Testis (tissue), 3 donors: ENCODE data around the gene NOC4L. TPM values are rescaled to one million over a fixed set of nuclear protein-coding genes. Genes with fewer than 3 reads are reported as not detected.

Source experiments
- DNase-seq: peaks from one replicate; pipeline ENCODE4 v3.0.0-alpha.2; 2019
- H3K27ac ChIP-seq, 2 donors: fragments of 200-600 bp; sonication (generic); one replicate each; pipeline ENCODE4 v1.5.1; 2019
- H3K27me3 ChIP-seq: fragments of 200-600 bp; sonication (generic); one replicate; pipeline ENCODE4 v1.5.1; 2019
- H3K36me3 ChIP-seq: fragments of 200-600 bp; sonication (generic); one replicate; pipeline ENCODE4 v1.5.1; 2017; ENCODE audit warnings: low read depth; ENCODE audit errors: missing control alignments
- H3K4me1 ChIP-seq: fragments of 200-600 bp; sonication (generic); one replicate; pipeline ENCODE4 v1.5.1; 2019
- H3K4me3 ChIP-seq, 2 donors: fragments of 200-600 bp; sonication (generic); one replicate each; pipeline ENCODE4 v1.5.1; 2017 to 2019
- H3K9me3 ChIP-seq: fragments of 200-600 bp; sonication (generic); one replicate; pipeline ENCODE4 v1.5.1; 2017
- POLR2A ChIP-seq: fragments of 450-650 bp; IDR thresholded peaks from one replicate; pipeline ENCODE4 v1.6.1; 2017; ENCODE audit warnings: antibody characterized with exemption, mild to moderate bottlenecking, moderate library complexity
- WGBS, 2 donors: methylation state at CpG; one replicate each; pipeline ENCODE4 v1.1.5; 2018; 5-methylcytosine and 5-hydroxymethylcytosine counted together
- intact Hi-C: fragments of 100-400 bp; cut with DNase I; formaldehyde crosslinking; loops from one replicate; pipeline ENCODE4 v1.15.1; 2023; ENCODE audit warnings: low total_unique reads
- polyA plus RNA-seq: library from polyadenylated mRNA; stranded (reverse); fragments of 350-450 nt; fragmentation: Illumina TruSeq; extraction: RNeasy Lipid Tissue Mini Kit (QIAGEN cat#74804); gene quantifications from one replicate; pipeline ENCODE4 v1.2.3, GENCODE V29; 2014; ENCODE audit warnings: low read depth, low replicate concordance; ENCODE audit not compliant: insufficient read depth
- total RNA-seq, 2 donors: library from RNA; depleted of rRNA; stranded (reverse); fragments of >200 nt; gene quantifications; one replicate each; pipeline ENCODE4 v1.2.3, GENCODE V29; 2016
- TF ChIP-seq, protein P1 (sequence below), 3 experiments: fragments of 450-650 bp in 2 of 3; fragments of 200-600 bp in 1 of 3; sonication (generic) in 1 of 3; IDR thresholded peaks; one replicate each; pipeline ENCODE4 v1.5.1; 2016 to 2019; ENCODE audit warnings: antibody characterized with exemption in 3 of 3, mild to moderate bottlenecking in 2 of 3, moderate library complexity in 1 of 3

Gene NOC4L
- total and polyA plus RNA-seq, 3 donors from 2014 or later, result 64.4 to 67.2 (median 65.2) TPM

- no peak for DNase-seq
- Histone ChIP-seq H3K4me3 (no peak overlapping the region), H3K9me3 (no peaks in the 10 kb centered on the region), H3K4me1 (no peaks in the 10 kb centered on the region), H3K27me3 (no peaks in the 10 kb centered on the region), H3K27ac (no peak overlapping the region), H3K36me3 (no peaks in the 10 kb centered on the region)
- TF ChIP-seq POLR2A, result no peak
- TF ChIP-seq, protein P1, sequence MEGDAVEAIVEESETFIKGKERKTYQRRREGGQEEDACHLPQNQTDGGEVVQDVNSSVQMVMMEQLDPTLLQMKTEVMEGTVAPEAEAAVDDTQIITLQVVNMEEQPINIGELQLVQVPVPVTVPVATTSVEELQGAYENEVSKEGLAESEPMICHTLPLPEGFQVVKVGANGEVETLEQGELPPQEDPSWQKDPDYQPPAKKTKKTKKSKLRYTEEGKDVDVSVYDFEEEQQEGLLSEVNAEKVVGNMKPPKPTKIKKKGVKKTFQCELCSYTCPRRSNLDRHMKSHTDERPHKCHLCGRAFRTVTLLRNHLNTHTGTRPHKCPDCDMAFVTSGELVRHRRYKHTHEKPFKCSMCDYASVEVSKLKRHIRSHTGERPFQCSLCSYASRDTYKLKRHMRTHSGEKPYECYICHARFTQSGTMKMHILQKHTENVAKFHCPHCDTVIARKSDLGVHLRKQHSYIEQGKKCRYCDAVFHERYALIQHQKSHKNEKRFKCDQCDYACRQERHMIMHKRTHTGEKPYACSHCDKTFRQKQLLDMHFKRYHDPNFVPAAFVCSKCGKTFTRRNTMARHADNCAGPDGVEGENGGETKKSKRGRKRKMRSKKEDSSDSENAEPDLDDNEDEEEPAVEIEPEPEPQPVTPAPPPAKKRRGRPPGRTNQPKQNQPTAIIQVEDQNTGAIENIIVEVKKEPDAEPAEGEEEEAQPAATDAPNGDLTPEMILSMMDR (IDR thresholded peaks at IDR 0.05), result no peak
- intact Hi-C loops, result no loop called here
- 85 to 86% methylated on average over 10 of the region's 10 CpGs for WGBS, 2 donors
Observed at GRCh38 chr12:132182711-132183365, 38.6 kb downstream of the NOC4L start.

DNA sequence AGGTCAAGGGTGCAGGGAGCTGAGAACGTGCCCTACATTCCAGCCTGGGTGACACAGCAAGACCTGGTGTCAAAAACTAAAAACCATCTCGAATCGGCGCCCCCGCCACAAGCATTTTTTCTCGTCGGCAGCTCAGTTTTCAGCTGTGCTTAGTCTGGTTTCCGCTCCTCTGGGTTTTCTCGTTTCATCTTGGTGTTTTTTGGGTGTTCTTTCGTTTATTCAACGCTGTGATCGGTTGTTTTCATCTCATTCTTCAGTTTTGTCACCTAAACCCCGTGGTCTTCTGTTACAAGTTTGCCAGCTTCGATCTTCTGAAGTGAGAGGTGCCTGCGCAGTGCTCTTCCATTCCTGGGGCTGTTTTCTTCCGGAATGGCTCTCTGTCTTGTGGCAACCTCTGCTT, 41.4 kb downstream of the NOC4L start:
- intact Hi-C loops, result no loop called here
- H3K27ac ChIP-seq, result no peak overlapping the region
- WGBS, 2 donors, result 69 to 73% methylated on average over 16 of the region's 16 CpGs
- no peaks in the 10 kb centered on the region for H3K9me3 ChIP-seq
- H3K36me3 ChIP-seq, result no peaks in the 10 kb centered on the region
- H3K4me1 ChIP-seq, result peaks cover 11% of the 10 kb centered on the region
- H3K27me3 ChIP-seq, result no peaks in the 10 kb centered on the region
- H3K4me3 ChIP-seq, result no peak overlapping the region
- TF ChIP-seq, protein P1 (IDR thresholded peaks at IDR 0.05), result no peak
- no peak for TF ChIP-seq POLR2A
- DNase-seq, result no peak

GRCh38 chr12:132186208-132186856, 42.1 kb downstream of the NOC4L start:
- no peak overlapping the region for H3K4me3 ChIP-seq
- H3K36me3 ChIP-seq, result no peaks in the 10 kb centered on the region
- intact Hi-C loops, result no loop called here
- no peaks in the 10 kb centered on the region for H3K27me3 ChIP-seq
- TF ChIP-seq POLR2A, result no peak
- TF ChIP-seq, protein P1 (IDR thresholded peaks at IDR 0.05), result no peak
- 57 to 62% methylated on average over 24 of the region's 24 CpGs for WGBS, 2 donors
- H3K9me3 ChIP-seq, result no peaks in the 10 kb centered on the region
- DNase-seq, result no peak
- no peak overlapping the region for H3K27ac ChIP-seq
- peaks cover 11% of the 10 kb centered on the region for H3K4me1 ChIP-seq

DNA sequence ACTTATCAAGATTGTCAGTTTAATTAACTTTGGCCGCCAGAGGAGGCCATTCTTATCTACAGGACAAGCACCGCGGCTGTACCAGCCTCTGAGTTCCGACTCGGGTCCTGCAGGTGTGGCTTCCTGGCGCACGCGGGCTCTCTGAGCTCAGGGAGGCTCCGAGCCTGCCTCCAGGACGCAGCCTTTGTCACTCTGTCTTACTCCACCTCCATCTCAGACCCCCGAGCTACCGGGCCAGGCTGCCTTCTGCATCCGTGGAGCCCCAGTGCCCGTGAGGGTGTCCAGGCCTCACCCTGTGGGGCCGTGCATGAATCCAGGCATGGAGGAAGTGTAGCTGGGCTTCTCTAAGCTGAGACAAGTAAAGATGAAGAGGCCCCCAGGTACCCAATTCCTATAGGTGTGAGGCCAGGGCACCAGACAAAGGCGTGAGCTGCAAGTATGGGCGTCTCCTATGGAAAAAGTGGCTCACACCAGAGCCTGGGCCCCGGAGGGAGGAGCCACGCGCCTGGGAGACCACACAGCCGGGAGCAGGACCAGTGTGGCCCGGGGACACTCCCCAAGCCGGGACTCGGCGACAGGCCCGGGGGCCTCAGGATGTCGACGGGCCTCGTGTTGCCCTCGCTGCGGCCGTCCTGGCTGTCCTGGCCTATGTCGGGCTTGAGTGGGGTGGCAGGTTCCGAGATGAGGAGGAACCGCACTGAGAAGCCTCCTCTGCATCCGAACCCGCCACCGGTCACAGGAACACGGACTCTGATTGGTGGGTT, 42.8 kb downstream of the NOC4L start:
- Histone ChIP-seq H3K27ac (no peak overlapping the region), H3K36me3 (no peaks in the 10 kb centered on the region), H3K4me1 (peaks cover 11% of the 10 kb centered on the region), H3K4me3 (no peak overlapping the region), H3K27me3 (no peaks in the 10 kb centered on the region), H3K9me3 (no peaks in the 10 kb centered on the region)
- intact Hi-C loops, result no loop called here
- WGBS, 2 donors, result 82% methylated on average over 11 to 39 of the region's 39 CpGs
- no peak for TF ChIP-seq POLR2A
- TF ChIP-seq, protein P1 (IDR thresholded peaks at IDR 0.05), result no peak
- DNase-seq, result no peak
